CD1c-positive myeloid dendritic cell (primary cell): ENCODE results near the gene FAT4.

ENCODE experiments used
- DNase-seq: peaks from one replicate; pipeline ENCODE4 v3.0.0-alpha.2; 2016; ENCODE audit errors: extremely low spot score

FAT4 gene

GRCh38 chr4:125316791-125317524 is 2.2 kb downstream of the FAT4 start:
- DNase-seq, result no peak

- DNase-seq, result no peak
Measured at GRCh38 chr4:125317525-125317877, 2.7 kb downstream of the FAT4 start.

GRCh38 chr4:125319311-125319710 is 4.6 kb downstream of the FAT4 start:
- DNase-seq, result no peak

GRCh38 chr4:125321709-125322365 is 7.1 kb downstream of the FAT4 start:
- no peak for DNase-seq

GRCh38 chr4:125322366-125322730 is 7.6 kb downstream of the FAT4 start:
- no peak for DNase-seq

GRCh38 chr4:125323654-125324053 is 8.9 kb downstream of the FAT4 start:
- no peak for DNase-seq

GRCh38 chr4:125325733-125326132 is 11.0 kb downstream of the FAT4 start:
- DNase-seq, result no peak

- DNase-seq, result no peak
Measured at GRCh38 chr4:125331116-125331515, 16.4 kb downstream of the FAT4 start.

GRCh38 chr4:125334926-125335325 is 20.2 kb downstream of the FAT4 start:
- DNase-seq, result no peak

- no peak for DNase-seq
Measured at GRCh38 chr4:125338814-125339213, 24.1 kb downstream of the FAT4 start.

GRCh38 chr4:125344198-125344597 is 29.4 kb downstream of the FAT4 start:
- no peak for DNase-seq

- DNase-seq, result no peak
Measured at GRCh38 chr4:125346616-125347015, 31.9 kb downstream of the FAT4 start.

GRCh38 chr4:125350470-125351135 is 35.8 kb downstream of the FAT4 start:
- no peak for DNase-seq

- no peak for DNase-seq
Measured at GRCh38 chr4:125352521-125352920, 37.8 kb downstream of the FAT4 start.

GRCh38 chr4:125353131-125353530 is 38.4 kb downstream of the FAT4 start:
- no peak for DNase-seq

- DNase-seq, result no peak
Measured at GRCh38 chr4:125355791-125356190, 41.0 kb downstream of the FAT4 start.

GRCh38 chr4:125357675-125358074 is 42.9 kb downstream of the FAT4 start:
- no peak for DNase-seq

GRCh38 chr4:125358453-125358852 is 43.7 kb downstream of the FAT4 start:
- no peak for DNase-seq

GRCh38 chr4:125359363-125359762 is 44.6 kb downstream of the FAT4 start:
- no peak for DNase-seq

- DNase-seq, result no peak
Measured at GRCh38 chr4:125359960-125360634, 45.3 kb downstream of the FAT4 start.

GRCh38 chr4:125360727-125361126 is 46.0 kb downstream of the FAT4 start:
- DNase-seq, result no peak
